Measurements from ENCODE around the gene STIM1. TPM values are rescaled to one million over a fixed set of nuclear protein-coding genes. Genes with fewer than 3 reads are reported as not detected.

The STIM1 gene
- total and polyA plus RNA-seq, 10 of the 15 experiments (the other 5 are each of a cell fraction or from before 2014, with no cell fraction given) = 8.6 to 57.7 (median 29.3) TPM

DNA sequence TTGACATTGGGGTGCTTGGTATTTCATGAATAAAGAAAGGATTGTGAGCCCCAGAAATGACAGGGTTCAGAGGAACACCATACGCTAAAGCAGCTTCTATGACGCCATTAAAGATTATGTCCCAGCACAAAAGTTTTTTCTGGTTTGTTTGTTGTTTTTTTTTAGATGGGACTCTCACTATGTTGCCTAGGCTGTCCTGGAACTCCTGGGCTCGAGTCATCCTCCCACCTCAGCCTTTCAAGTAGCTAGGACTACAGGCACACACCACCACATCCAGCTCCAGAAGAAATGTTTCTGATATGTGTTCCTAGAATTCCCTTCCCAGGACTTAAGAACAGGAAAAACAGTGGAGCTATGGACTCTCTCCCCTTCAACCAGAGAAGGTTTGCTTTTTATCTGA lies 12.1 kb upstream of the STIM1 start:
- Histone ChIP-seq H3K79me2 (ENCODE audit: control insufficient read depth, insufficient read depth, low read length) (peaks cover 24% of the 10 kb centered on the region), H3K4me2 (ENCODE audit: control insufficient read depth, insufficient read depth) (no peak overlapping the region), H3K9me3 (replicated peaks; ENCODE audit: control insufficient read depth, insufficient read depth, low read length) (no peaks in the 10 kb centered on the region), H3K36me3 (ENCODE audit: control insufficient read depth in 2 of 2, insufficient read depth in 2 of 2, low read length in 1 of 2) (no peaks in the 10 kb centered on the region), H3K9ac (ENCODE audit: control insufficient read depth, insufficient read depth, low read length) (no peak overlapping the region), H3K27me3 (replicated peaks in 1 of 2; ENCODE audit: control insufficient read depth in 2 of 2, insufficient read depth in 2 of 2, low read length in 1 of 2) (no peaks in the 10 kb centered on the region), H4K20me1 (ENCODE audit: control insufficient read depth, insufficient read depth) (no peaks in the 10 kb centered on the region), H3K27ac (ENCODE audit: control insufficient read depth, insufficient read depth) (no peak overlapping the region), H3K4me1 (ENCODE audit: control insufficient read depth, insufficient read depth, low read length) (peaks cover 5% of the 10 kb centered on the region), H3K4me3 (no peak overlapping the region), H2AFZ (ENCODE audit: control insufficient read depth, low read depth, low read length) (no peak overlapping the region)
- ChIA-PET CTCF (interaction anchor here (0.6 to 39.6 kb wide), 4 partner anchors 17 to 226 kb away, joined by 4 to 1047 read pairs (median 492); partner anchors contain the start of gene STIM1), SMC1A (ENCODE audit: uncharacterized antibody, unreplicated experiment) (interaction anchor here (0.9 to 21.1 kb wide), 6 partner anchors 9 to 229 kb away, joined by 3 to 805 read pairs (median 8); partner anchors contain the start of genes PGAP2 and STIM1), RAD21 (ENCODE audit: unreplicated experiment) (interaction anchor here (1.9 to 3.6 kb wide), 2 partner anchors 12 to 229 kb away, joined by 9 to 24 read pairs; partner anchors contain the start of gene STIM1), POLR2A (interaction anchor here (0.9 to 12.0 kb wide), 3 partner anchors 11 to 35 kb away, joined by 3 to 242 read pairs (median 3); partner anchors contain the start of gene STIM1)
- in situ Hi-C loops (cut with MboI) = loop anchor here (25.0 kb wide), 1 partner anchor 544 kb away; the partner anchor contains the start of gene TRIM21
- no peak for DNase-seq (ENCODE audit: low read depth, low spot score)
- FAIRE-seq = no peak
- intact Hi-C loops (cut with micrococcal nuclease; ENCODE audit: unreplicated experiment) = no loop called here
- no peak for ATAC-seq
- TF ChIP-seq MYB (IDR thresholded peaks at IDR 0.05; ENCODE audit: borderline replicate concordance, low read depth, low read length) = no peak
- no peak for TF ChIP-seq ATF7 (IDR thresholded peaks at IDR 0.05; ENCODE audit: low read depth)
- no peak for TF ChIP-seq TBL1XR1 (IDR thresholded peaks at IDR 0.05; ENCODE audit: low read depth, low read length)
- TF ChIP-seq BMI1 (IDR thresholded peaks at IDR 0.05; ENCODE audit: borderline replicate concordance) = no peak
- TF ChIP-seq POU2F2 (IDR thresholded peaks at IDR 0.05; ENCODE audit: borderline replicate concordance, low read depth, low read length) = no peak
- TF ChIP-seq ZNF384 (IDR thresholded peaks at IDR 0.05; ENCODE audit: borderline replicate concordance, low read depth, low read length) = no peak
- TF ChIP-seq, protein P1, sequence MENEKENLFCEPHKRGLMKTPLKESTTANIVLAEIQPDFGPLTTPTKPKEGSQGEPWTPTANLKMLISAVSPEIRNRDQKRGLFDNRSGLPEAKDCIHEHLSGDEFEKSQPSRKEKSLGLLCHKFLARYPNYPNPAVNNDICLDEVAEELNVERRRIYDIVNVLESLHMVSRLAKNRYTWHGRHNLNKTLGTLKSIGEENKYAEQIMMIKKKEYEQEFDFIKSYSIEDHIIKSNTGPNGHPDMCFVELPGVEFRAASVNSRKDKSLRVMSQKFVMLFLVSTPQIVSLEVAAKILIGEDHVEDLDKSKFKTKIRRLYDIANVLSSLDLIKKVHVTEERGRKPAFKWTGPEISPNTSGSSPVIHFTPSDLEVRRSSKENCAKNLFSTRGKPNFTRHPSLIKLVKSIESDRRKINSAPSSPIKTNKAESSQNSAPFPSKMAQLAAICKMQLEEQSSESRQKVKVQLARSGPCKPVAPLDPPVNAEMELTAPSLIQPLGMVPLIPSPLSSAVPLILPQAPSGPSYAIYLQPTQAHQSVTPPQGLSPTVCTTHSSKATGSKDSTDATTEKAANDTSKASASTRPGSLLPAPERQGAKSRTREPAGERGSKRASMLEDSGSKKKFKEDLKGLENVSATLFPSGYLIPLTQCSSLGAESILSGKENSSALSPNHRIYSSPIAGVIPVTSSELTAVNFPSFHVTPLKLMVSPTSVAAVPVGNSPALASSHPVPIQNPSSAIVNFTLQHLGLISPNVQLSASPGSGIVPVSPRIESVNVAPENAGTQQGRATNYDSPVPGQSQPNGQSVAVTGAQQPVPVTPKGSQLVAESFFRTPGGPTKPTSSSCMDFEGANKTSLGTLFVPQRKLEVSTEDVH (IDR thresholded peaks at IDR 0.05; ENCODE audit: low read depth, partially characterized antibody) = no peak
- TF ChIP-seq HDAC6 (IDR thresholded peaks at IDR 0.05; ENCODE audit: unreplicated experiment) = no peak
- no peak for TF ChIP-seq FOXK2 (IDR thresholded peaks at IDR 0.05)
- TF ChIP-seq, protein P2, sequence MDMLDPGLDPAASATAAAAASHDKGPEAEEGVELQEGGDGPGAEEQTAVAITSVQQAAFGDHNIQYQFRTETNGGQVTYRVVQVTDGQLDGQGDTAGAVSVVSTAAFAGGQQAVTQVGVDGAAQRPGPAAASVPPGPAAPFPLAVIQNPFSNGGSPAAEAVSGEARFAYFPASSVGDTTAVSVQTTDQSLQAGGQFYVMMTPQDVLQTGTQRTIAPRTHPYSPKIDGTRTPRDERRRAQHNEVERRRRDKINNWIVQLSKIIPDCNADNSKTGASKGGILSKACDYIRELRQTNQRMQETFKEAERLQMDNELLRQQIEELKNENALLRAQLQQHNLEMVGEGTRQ (IDR thresholded peaks at IDR 0.05; ENCODE audit: borderline replicate concordance, low read depth, low read length) = no peak
- TF ChIP-seq MTA2 (IDR thresholded peaks at IDR 0.05; ENCODE audit: low read depth) = no peak
- TF ChIP-seq PAX5 (IDR thresholded peaks at IDR 0.05; ENCODE audit: borderline replicate concordance, low read depth, low read length) = no peak
- TF ChIP-seq TCF3 (IDR thresholded peaks at IDR 0.05; ENCODE audit: borderline replicate concordance, insufficient read depth, low read depth, low read length) = no peak
- TF ChIP-seq, protein P3, sequence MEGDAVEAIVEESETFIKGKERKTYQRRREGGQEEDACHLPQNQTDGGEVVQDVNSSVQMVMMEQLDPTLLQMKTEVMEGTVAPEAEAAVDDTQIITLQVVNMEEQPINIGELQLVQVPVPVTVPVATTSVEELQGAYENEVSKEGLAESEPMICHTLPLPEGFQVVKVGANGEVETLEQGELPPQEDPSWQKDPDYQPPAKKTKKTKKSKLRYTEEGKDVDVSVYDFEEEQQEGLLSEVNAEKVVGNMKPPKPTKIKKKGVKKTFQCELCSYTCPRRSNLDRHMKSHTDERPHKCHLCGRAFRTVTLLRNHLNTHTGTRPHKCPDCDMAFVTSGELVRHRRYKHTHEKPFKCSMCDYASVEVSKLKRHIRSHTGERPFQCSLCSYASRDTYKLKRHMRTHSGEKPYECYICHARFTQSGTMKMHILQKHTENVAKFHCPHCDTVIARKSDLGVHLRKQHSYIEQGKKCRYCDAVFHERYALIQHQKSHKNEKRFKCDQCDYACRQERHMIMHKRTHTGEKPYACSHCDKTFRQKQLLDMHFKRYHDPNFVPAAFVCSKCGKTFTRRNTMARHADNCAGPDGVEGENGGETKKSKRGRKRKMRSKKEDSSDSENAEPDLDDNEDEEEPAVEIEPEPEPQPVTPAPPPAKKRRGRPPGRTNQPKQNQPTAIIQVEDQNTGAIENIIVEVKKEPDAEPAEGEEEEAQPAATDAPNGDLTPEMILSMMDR (IDR thresholded peaks at IDR 0.05 in 2 of 3, conservative IDR thresholded peaks at IDR 0.05 in 1 of 3; ENCODE audit: control insufficient read depth in 2 of 3, extremely low read depth in 1 of 3, insufficient read depth in 1 of 3, low read depth in 3 of 3, low read length in 3 of 3) = no peak
- no TSS peak for BruUV-seq (replicated peaks)
- WGBS (ENCODE audit: insufficient coverage, insufficient replicate concordance, low lambda C conversion rate, missing lambda C conversion rate) = 74% methylated on average over 3 of the region's 3 CpGs

Measured in GM12878 (cell line).